Retina (tissue), 1 donor: ENCODE results near the gene PEX5.
"Not testable (repeated sequence)": the region's sequence is repeated elsewhere in the genome, so short reads cannot be mapped to it uniquely, and the experiment has no call there.

Source experiments
- DNase-seq: peaks from one replicate; pipeline ENCODE4 v3.0.0-alpha.2; 2016

PEX5 gene

DNA sequence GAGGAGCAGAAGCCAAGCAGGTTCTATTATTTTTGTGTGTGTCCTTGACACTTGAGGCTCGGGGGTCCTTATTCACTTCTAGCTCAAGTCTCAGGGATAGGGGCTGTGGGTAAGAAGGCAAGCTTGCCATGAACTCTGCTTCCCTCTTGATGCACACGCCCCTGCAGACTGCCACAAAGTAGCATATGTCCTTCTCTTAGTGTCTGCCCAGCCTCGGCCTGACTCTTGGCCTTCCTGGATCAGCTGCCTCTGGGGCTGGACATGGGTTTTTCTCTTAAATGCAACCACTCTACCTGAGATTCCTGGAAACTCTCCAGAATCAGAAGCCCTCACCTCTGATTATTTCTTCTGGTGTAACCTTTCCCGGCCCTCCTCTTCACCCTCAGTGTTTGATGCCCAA, 28.2 kb upstream of the PEX5 start:
- DNase-seq = no peak

DNA sequence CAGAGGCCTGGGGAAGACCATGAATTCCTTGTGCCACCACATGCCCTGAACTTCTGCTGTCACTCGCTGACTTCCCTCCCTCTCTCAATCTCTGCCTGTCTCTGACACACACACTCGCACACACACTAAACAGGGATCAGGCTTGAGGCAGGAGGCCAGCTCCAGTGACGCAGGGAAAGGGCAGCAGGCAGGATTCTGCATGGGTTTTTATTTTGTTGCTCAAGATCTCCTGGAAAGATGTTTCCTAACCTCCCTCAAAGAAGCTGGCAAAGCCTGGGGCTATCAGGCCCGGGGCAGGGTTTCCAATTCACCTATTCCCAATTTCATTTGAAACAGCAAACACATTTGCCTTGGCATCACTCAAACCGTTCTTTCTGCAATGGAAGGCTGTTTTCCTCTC, 27.7 kb upstream of the PEX5 start:
- no peak for DNase-seq

DNA sequence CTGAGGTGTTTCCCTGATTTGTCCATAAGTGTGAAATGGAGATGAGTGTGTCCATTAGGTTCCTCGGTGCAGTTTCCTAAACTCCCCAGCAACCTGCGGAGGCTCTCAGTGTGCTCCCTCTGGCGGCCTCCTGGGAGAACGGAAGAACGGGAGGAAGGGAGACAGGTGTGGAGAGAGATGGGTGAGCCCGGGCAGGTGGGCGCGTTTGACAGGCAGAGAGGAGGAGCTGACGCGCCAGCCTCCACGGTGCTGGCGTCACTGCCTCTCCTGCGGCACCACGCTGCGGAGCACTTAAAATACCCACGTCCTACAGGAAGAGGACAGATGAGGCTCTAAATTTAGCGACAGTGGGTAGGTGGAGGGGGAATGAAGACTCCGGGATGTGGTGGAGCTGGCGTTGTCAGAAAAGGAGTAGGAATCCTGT, 26.8 kb upstream of the PEX5 start:
- DNase-seq = peak; percentile 34

DNA sequence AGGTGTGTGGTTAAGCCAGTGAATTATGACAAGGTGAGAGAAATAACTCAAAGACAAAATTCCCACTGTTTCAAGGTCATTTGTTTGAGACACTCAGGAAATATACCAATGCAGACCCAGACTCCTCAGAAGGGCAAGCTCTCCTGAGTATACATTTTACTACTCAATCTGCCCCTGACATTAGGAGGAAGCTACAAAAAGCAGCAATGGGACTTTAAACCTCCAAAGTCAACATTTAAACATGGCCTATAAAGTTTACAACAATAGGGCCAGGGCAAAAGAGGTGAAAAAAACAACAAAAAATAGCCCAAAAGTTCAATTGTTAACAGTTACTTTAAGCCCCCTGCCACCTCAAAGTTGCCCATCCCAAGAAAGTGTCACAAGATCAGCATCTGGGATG, 19.5 kb upstream of the PEX5 start:
- no peak for DNase-seq

DNA sequence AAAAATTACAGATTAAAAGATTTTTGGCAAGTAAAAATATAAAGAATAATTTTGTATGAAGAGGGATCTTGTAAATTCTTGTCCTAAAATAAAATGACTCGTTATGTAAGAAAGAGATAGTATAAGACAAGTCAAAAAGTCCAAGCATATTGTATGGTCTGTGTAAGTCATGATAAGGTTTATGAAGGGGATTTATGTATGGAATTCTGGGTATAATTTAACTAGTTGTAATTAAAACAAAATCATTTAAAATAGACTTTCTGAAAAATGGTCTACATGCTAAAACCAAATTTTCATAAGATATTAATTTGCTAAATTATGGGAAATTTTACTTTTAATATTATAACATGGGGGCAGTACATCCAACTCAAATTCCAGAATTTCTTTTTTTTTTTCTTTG, 17.6 kb upstream of the PEX5 start:
- DNase-seq = no peak

DNA sequence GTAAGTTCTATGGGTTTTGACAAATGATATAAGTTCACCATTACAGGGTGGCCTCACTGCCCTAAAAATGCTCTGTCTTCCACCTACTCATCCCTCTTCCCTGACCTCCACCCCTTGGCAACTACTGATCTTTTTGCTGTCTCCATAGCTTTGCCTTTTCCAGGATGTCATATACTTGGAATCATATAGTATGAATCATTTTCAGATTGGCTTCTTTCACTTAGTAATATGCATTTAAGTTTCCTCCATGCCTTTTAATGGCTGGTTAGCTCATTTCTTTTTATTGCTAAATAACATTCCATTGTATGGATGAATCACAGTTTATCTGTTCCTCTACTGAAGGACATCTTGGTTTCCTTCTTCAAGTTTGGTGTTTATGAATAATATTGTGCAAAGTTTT, 14.0 kb upstream of the PEX5 start:
- no peak for DNase-seq

DNA sequence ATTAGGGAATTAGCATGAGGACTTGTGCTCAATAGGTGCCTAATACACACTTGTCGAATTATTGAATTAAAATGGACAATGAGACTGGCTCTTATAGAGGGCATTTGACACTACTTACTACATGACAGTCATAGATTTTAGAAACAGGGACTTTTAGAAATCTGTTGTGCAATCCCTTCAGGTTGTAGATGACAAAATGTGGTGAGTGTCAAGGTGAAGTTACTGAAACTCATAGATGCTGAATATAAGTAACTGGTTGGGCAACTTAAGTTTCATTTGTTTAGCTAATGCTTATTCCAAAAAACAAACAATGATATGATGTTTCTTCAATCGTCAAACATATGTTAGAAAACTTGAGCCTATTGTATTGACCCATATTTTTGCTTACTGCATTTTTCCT, 12.9 kb upstream of the PEX5 start:
- no peak for DNase-seq

DNA sequence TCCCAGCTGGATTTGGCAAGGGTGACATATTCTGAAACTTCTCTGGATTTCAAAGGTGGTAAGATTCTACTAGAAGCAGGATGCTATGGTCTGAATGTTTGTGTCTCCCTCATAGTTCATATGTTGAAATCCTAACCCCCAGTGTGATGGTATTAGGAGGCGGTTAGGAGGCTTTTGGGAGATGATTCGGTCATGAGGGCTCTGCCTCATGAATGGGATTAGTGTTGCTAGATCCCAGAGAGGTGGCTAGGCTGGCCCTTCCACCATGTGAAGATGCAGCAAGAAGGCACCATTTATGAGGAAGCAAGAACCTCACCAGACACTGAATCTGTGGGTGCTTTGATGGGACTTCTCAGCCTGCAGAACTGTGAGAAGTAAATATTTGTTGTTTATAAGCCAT, 11.0 kb upstream of the PEX5 start:
- DNase-seq = no peak

DNA sequence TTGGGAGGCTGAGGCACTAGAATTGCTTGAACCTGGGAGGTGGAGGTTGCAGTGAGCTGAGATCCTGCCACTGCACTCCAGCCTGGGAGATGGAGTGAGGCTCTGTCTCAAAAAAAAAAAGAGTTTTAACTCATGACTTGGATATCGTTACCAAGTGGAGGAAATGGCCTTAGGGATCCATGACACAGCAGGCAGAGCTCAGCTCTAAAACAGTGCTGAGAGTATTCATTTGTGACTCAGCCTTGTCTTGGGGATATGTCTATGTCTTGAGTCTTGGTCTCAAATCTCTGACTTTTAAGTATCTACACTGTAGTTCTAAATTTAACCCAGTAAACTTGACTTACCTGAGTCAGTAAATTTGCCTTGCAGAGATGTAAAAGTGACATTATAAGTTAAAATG, 8.8 kb upstream of the PEX5 start:
- no peak for DNase-seq

DNA sequence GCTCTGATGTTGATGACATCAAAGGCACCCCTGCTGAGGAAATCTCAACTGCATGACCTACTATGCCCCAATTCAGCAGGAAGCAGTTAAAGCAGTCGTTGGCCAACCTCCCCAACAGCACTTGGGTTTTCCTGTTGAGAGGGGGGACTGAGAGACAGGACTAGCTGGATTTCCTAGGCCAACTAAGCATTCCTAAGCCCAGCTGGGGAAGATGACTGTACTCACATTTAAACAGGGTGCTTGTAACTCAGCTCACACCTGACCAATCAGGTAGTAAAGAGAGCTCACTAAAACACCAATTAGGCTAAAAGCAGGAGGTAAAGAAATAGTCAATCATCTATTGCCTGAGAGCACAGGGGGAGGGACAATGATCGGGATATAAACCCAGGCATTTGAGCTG, 3.4 kb upstream of the PEX5 start:
- DNase-seq = not testable (repeated sequence)

DNA sequence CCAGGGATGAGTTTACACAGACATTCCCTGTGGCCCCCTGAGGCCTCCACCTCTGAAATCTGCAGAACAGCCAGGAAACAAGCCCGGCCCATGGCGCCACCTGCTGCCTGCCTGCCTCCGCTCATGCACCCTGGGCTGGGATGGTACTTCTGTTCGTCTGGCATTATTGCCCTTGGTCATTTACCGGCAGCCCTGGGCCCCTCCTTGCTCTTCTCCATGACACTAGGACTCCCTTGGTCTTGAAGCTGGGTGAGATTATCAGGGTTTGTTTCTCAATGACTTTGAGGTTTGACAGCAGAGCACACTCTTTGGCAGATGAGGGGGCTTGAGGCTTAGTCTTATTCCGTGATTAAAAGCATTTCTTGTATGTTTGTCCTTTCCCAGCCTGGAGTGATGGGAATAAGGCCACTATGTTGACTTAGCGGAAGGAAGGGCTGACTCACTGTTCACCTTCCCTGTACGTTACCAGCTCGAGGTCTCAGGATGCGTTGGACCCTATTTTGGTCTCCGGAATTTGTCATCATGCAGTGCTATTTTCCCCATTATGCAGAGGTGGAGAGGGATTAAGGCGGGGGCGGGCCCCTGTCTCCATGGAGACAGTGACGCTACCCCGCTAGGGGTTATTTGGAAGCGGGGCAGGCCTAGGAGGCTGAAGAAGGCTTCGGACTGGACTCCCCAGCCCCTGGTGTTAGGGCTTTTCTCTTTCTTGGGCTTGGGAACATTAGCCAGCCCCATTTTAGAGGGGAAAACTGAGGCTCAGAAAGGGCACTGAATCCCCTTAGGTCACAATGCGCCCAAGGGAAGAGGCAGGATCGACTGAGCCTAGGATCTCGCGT, 706 bp upstream of the PEX5 start:
- peak; percentile 81 for DNase-seq

DNA sequence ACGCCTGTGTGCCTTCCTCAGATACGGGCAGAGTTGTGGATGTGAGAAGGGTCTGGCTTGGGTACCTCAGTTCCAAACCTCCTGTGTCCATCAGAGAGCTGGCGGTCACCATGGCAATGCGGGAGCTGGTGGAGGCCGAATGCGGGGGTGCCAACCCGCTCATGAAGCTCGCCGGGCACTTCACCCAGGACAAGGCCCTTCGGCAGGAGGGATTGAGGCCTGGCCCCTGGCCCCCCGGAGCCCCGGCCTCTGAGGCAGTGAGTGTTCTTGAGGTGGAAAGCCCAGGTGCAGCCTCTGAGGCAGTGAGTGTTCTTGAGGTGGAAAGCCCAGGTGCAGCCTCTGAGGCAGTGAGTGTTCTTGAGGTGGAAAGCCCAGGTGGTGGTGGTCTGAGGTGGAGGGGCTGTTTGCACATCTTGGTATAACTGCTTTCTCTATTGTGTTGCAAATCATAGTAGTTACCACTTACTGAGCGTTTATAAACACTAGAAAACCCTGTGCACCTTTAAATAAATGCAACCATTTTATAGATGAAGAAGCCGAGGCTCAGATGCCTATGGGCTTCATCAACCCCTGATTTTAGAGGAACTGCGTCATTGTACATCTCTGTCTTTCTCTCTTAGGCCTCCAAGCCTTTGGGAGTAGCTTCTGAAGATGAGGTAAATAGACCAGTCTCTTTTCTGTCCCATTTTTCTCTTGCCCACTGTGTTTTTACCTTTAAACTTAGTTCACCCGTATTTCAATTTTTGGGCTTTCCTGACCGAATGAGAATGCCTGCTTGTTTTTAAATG, 976 bp downstream of the PEX5 start:
- DNase-seq = peak; percentile 16

DNA sequence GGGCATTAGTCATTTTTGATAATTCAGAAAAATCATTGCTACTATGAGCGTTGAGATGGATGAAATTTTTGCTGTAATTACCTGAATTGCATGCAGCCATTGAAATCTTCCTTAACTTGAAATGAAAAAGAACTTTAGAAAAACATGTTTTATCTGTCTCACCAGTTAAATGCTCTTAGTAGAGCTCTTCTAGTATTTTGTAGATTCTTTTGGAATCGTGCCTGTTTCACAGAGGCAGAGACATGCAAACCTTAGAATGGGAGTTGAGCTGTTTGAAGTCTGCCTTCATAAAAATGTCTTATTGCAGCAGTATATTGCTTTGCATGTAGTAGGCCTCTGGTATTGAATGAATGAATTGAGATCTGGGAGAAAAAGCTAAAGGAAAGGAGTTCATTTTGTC, 4.2 kb downstream of the PEX5 start:
- no peak for DNase-seq

DNA sequence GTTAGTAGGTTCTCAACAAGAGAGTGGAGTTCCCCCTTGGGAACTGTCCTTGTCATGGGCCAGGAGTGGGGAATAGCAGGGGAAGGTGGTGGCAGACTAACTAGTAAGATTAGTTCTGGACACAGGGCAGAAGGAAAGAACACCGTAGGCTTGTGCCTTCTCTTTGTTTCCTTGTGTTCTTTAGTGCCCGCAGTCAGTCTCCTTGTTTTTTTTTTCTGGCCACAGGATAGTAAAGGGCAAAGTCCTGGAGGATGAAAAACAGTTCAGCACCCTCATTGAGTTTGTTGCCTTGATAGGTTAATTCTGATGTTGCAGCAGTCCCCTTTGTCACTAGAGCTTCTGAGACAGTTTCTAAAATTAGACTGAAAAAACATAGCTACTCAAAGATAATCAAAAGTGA, 8.4 kb downstream of the PEX5 start:
- DNase-seq = peak; percentile 8

DNA sequence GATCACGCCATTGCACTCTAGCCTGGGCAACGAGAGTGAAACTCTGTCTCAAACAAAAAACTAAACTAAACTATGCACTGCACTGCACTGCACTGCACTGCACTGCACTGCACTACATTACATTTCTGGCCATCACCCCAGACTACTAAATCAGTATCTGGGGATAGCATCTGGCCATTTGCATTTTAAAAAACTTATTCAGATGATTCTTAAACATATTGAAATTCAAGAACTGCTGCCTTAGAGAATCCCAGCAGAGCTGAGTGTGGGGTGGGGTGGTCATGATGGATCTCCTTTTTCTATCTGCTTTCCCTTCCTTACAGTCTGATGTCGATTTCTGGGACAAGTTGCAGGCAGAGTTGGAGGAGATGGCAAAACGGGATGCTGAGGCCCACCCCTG, 13.6 kb downstream of the PEX5 start:
- no peak for DNase-seq

DNA sequence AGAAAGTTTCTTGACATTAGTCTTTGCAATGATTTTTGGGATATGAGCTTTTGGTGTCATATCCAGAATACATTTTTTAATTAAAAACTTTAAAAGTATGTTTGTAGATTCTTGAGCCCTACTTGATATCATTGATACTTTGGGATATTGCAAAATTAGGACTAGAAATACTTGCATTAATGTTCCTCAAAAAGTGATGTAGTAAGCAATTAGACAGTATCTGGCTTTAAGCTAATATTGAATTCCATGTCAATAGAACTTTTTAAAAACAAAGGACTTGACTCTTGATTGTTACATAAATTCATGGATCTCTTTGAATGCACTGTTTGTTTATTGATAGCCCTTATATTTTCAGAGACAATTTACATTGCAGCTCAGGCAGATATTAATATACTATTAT, 15.6 kb downstream of the PEX5 start:
- no peak for DNase-seq

DNA sequence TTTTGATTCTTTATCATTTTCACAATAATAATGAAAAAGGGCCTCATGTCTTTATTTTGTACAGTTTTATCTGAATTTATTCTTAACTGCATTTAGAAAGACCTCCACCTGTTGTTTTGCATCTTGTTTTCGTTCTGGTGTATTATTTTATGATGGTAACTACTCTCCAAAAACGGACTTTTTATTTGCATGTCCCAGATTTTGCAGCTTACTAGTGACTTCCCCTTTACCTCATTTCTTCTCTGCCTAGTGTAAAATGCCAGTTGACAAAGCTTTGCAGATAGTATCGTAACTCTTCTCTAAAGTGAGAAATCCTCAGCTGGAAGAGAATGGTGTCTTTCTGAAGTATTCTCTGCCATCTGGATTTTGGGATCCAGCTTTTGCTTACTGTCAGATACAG, 17.2 kb downstream of the PEX5 start:
- no peak for DNase-seq

DNA sequence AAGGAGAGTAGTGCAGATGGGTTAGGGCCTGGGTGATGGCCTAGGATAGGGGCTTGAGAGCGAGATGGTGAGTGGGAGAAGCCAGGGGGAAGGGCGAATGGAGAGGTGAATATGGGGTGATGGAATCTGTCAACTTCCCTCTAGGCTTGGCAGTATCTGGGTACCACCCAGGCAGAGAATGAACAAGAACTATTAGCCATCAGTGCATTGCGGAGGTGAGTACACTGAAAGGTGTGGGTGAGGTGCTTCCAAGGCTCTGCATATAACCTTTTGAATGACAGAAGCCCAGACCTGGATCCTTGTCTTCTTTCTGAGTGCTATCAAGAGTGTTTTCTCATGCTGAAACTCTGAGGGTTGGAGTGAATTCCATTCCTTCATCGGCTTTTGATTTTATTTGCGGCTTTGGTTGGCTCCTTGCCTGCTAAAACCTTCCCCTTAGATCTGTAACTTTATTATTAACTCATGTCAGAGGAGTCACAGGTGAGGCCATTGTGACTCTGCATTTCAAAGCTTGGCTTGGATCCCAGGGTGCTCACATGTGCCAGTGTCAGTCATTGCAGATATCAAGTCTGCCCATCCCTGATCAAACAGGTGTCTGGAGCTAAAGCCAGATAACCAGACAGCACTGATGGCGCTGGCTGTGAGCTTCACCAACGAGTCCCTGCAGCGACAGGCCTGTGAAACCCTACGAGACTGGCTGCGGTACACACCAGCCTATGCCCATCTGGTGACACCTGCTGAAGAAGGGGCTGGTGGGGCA, 18.6 kb downstream of the PEX5 start:
- DNase-seq = no peak

DNA sequence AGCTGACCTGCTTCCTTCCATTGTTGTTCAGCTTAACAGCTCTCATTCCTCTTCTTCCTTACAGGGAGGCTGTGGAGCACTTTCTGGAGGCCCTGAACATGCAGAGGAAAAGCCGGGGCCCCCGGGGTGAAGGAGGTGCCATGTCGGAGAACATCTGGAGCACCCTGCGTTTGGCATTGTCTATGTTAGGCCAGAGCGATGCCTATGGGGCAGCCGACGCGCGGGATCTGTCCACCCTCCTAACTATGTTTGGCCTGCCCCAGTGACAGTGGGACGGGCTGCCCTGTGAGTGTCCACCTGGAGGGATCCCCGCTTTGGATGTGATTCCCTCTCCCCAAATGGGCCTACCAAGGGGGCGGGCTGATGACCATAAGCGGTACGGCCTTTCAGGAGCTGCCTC, 20.5 kb downstream of the PEX5 start:
- no peak for DNase-seq

DNA sequence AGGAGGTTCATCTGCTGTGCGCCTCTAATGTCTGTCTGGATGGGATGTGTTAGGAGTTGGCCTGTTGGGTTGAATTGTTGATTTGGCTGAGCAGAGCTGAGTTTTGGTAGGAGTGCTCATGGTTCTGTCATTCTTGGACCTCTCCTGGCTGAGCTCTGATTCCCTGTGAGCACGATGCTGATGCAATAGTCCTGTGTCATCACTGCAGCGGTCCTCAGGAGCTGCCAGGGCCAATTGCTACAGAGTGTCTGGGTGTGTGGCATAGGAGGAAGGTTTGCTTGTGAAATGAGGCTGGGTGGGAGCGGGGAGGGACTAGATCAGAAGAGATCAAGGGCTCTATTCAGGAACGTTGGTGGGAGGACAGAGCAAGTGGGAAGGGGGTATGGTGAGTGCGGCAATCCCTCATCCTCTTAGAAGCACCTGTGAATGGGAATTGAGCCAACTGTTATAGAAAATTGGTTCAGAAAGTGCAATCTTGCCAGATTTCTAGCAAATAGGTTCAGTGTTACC, 21.2 kb downstream of the PEX5 start:
- no peak for DNase-seq

DNA sequence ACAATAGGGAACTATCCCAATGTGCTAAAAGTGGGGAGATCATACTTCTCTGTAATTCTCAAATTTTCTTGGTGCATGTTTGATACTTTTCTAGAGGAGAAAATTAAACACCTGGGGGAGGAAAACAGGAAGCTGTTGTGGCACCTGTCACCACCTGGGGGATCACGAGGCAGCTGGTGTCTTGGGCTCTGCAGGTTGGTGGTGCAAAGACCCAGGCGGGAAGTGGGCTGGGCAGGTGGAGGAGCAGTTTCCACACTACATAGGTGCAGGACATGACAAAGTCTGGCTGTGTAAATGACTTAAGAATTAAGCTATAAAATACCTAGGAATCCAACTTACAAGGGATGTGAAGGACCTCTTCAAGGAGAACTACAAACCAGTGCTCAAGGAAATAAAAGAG, 23.2 kb downstream of the PEX5 start:
- DNase-seq = no peak

DNA sequence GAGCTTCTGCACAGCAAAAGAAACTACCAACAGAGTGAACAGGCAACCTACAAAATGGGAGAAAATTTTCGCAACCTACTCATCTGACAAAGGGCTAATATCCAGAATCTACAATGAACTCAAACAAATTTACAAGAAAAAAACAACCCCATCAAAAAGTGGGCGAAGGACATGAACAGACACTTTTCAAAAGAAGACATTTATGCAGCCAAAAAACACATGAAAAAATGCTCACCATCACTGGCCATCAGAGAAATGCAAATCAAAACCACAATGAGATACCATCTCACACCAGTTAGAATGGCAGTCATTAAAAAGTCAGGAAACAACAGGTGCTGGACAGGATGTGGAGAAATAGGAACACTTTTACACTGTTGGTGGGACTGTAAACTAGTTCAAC, 24.3 kb downstream of the PEX5 start:
- not testable (repeated sequence) for DNase-seq

DNA sequence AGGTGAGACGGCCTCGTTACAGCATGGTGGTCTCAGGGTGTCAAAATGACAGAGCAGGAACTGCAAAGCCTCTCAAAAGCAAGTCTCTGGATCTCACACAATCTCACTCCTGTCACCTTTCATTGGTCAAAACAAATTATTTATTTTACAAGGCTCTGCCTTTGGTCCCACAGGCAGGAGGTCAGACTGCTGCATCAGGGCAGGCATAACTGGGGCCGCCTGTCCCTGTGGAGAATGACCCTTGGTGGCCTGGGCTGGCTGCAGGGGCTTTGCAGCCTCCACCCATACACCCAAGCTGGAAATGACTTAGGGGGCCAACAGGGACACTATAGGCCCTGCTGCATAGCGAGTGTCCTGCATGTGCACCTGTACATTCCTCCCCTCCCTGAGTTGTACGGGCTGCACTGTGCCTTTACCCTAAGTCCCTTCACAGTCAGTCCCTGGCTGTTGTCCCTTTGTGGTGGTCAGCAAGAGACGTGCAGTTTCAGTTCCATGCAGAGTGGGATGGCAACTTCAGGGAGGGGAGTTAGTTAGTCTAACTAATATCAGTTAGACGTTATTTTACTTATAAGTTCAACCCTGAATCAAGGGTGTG, 28.1 kb downstream of the PEX5 start:
- no peak for DNase-seq
